ENCODE data around the gene SPDYE2. TPM values are rescaled to one million over a fixed set of nuclear protein-coding genes. Genes with fewer than 3 reads are reported as not detected.
"Not testable (repeated sequence)": the region's sequence is repeated elsewhere in the genome, so short reads cannot be mapped to it uniquely, and the experiment has no call there.

Gene SPDYE2
- total RNA-seq, 1 experiment from 2014 or later = not detected

GRCh38 chr7:102527822-102528793 lies 22.9 kb upstream of the SPDYE2 start:
- H3K36me3 ChIP-seq, H3K9me3 ChIP-seq, H3K4me3 ChIP-seq, H3K27me3 ChIP-seq, DNase-seq: not testable (repeated sequence)

GRCh38 chr7:102531583-102531982 lies 19.4 kb upstream of the SPDYE2 start:
- not testable (repeated sequence) for H3K9me3 ChIP-seq, H3K4me3 ChIP-seq, H3K27me3 ChIP-seq, H3K36me3 ChIP-seq, DNase-seq

- not testable (repeated sequence) for H3K36me3 ChIP-seq, DNase-seq, H3K9me3 ChIP-seq, H3K27me3 ChIP-seq, H3K4me3 ChIP-seq
These were observed 18.9 kb upstream of the SPDYE2 start for GRCh38 chr7:102532127-102532526.

- H3K9me3 ChIP-seq, H3K27me3 ChIP-seq, H3K36me3 ChIP-seq, H3K4me3 ChIP-seq, DNase-seq: not testable (repeated sequence)
These were observed 15.9 kb upstream of the SPDYE2 start for GRCh38 chr7:102535062-102535615.

- not testable (repeated sequence) for H3K27me3 ChIP-seq, H3K4me3 ChIP-seq, H3K9me3 ChIP-seq, H3K36me3 ChIP-seq, DNase-seq
These were observed 10.4 kb upstream of the SPDYE2 start for GRCh38 chr7:102540604-102541003.

- not testable (repeated sequence) for DNase-seq, H3K36me3 ChIP-seq, H3K27me3 ChIP-seq, H3K9me3 ChIP-seq, H3K4me3 ChIP-seq
These were observed 8.9 kb upstream of the SPDYE2 start for GRCh38 chr7:102542083-102542482.

GRCh38 chr7:102542771-102543170 lies 8.3 kb upstream of the SPDYE2 start:
- not testable (repeated sequence) for H3K4me3 ChIP-seq, H3K27me3 ChIP-seq, DNase-seq, H3K9me3 ChIP-seq, H3K36me3 ChIP-seq

GRCh38 chr7:102543596-102543995 lies 7.4 kb upstream of the SPDYE2 start, which contains the start of gene UPK3BL2:
TSS of gene UPK3BL2 (minus strand) at chr7:102543696. CDS start at chr7:102543636, 60 bp downstream.
- not testable (repeated sequence) for H3K36me3 ChIP-seq, H3K27me3 ChIP-seq, H3K9me3 ChIP-seq, DNase-seq, H3K4me3 ChIP-seq

GRCh38 chr7:102544372-102544771 lies 6.7 kb upstream of the SPDYE2 start:
- H3K9me3 ChIP-seq, H3K4me3 ChIP-seq, H3K36me3 ChIP-seq, DNase-seq, H3K27me3 ChIP-seq: not testable (repeated sequence)

GRCh38 chr7:102545288-102545687 lies 5.7 kb upstream of the SPDYE2 start:
- not testable (repeated sequence) for H3K9me3 ChIP-seq, H3K27me3 ChIP-seq, H3K4me3 ChIP-seq, DNase-seq, H3K36me3 ChIP-seq

GRCh38 chr7:102546353-102546752 lies 4.7 kb upstream of the SPDYE2 start:
- H3K4me3 ChIP-seq, H3K36me3 ChIP-seq, H3K9me3 ChIP-seq, H3K27me3 ChIP-seq, DNase-seq: not testable (repeated sequence)

GRCh38 chr7:102568620-102569019 lies 17.6 kb downstream of the SPDYE2 start:
- H3K36me3 ChIP-seq, H3K4me3 ChIP-seq, H3K9me3 ChIP-seq, H3K27me3 ChIP-seq, DNase-seq: not testable (repeated sequence)

GRCh38 chr7:102572261-102573239 lies 21.5 kb downstream of the SPDYE2 start, which contains the start of gene POLR2J3:
TSS of gene POLR2J3 (minus strand) at chr7:102572583. CDS start at chr7:102572521, 62 bp downstream.
- peak within 1 kb of the TSS; percentile 70 for H3K4me3 ChIP-seq
- not testable (repeated sequence) for H3K9me3 ChIP-seq, H3K36me3 ChIP-seq, H3K27me3 ChIP-seq
- DNase-seq = peak; percentile 8

GRCh38 chr7:102574607-102575006 lies 23.6 kb downstream of the SPDYE2 start:
- H3K4me3 ChIP-seq, H3K9me3 ChIP-seq, H3K36me3 ChIP-seq, H3K27me3 ChIP-seq, DNase-seq: not testable (repeated sequence)

- H3K36me3 ChIP-seq, H3K27me3 ChIP-seq, H3K9me3 ChIP-seq, DNase-seq, H3K4me3 ChIP-seq: not testable (repeated sequence)
These were observed 25.3 kb downstream of the SPDYE2 start for GRCh38 chr7:102576363-102576762.

GRCh38 chr7:102577315-102578240 lies 26.6 kb downstream of the SPDYE2 start:
- DNase-seq, H3K9me3 ChIP-seq, H3K4me3 ChIP-seq, H3K27me3 ChIP-seq, H3K36me3 ChIP-seq: not testable (repeated sequence)
